Subcutaneous adipose tissue (tissue), 4 donors: ENCODE results near the gene BTF3. TPM values are rescaled to one million over a fixed set of nuclear protein-coding genes. Genes with fewer than 3 reads are reported as not detected.

Source experiments
- CTCF ChIP-seq: fragments of 450-650 bp; IDR thresholded peaks from one replicate; pipeline ENCODE4 v1.5.1; 2016; ENCODE audit warnings: low read depth, mild to moderate bottlenecking, control low read depth, antibody characterized with exemption, moderate library complexity
- total RNA-seq, 4 donors: library from RNA; depleted of rRNA; stranded (reverse); fragments of >200 nt; gene quantifications; one replicate each; pipeline ENCODE4 v1.1.0, GENCODE V29; 2016

Gene BTF3
- total RNA-seq, 4 donors from 2014 or later: 429 to 545 (median 461) TPM

GRCh38 chr5:73542020-73542419 lies 43.8 kb downstream of the BTF3 start:
- TF ChIP-seq CTCF: no peak

- TF ChIP-seq CTCF: no peak
Measured at GRCh38 chr5:73544429-73545402, 46.5 kb downstream of the BTF3 start.

GRCh38 chr5:73545403-73545779 lies 47.1 kb downstream of the BTF3 start:
- TF ChIP-seq CTCF: no peak

GRCh38 chr5:73550016-73550415 lies 51.8 kb downstream of the BTF3 start:
- TF ChIP-seq CTCF: no peak

- TF ChIP-seq CTCF: no peak
Measured at GRCh38 chr5:73552642-73553041, 54.4 kb downstream of the BTF3 start.

Other genes with a start within 250 kb of the BTF3 start
- gene FOXD1, start 49.7 kb upstream of the BTF3 start, total RNA-seq: under 1 TPM in 1 of 4 donors, not detected in 3; 0.22 TPM
- gene ANKRA2, start 67.2 kb downstream of the BTF3 start, total RNA-seq: 10 to 100 TPM; 13.5 to 42.7 (median 32.6) TPM
- 10 to 100 TPM; 17.2 to 59.5 (median 33.5) TPM for gene UTP15, start 67.3 kb downstream of the BTF3 start, total RNA-seq
- gene ARHGEF28, start 127.8 kb downstream of the BTF3 start, total RNA-seq: 10 to 100 TPM in 3 of 4 donors, 1 to 10 TPM in 1; 9.9 to 46.3 (median 17.3) TPM